Measurements from ENCODE around the gene SPPL3. TPM values are rescaled to one million over a fixed set of nuclear protein-coding genes. Genes with fewer than 3 reads are reported as not detected.

The SPPL3 gene
- total RNA-seq, 6 experiments from 2014 or later: 35.3 to 59.1 (median 47.1) TPM

GRCh38 chr12:120741476-120742421 lies 162.4 kb downstream of the SPPL3 start:
- TF ChIP-seq, protein P1, sequence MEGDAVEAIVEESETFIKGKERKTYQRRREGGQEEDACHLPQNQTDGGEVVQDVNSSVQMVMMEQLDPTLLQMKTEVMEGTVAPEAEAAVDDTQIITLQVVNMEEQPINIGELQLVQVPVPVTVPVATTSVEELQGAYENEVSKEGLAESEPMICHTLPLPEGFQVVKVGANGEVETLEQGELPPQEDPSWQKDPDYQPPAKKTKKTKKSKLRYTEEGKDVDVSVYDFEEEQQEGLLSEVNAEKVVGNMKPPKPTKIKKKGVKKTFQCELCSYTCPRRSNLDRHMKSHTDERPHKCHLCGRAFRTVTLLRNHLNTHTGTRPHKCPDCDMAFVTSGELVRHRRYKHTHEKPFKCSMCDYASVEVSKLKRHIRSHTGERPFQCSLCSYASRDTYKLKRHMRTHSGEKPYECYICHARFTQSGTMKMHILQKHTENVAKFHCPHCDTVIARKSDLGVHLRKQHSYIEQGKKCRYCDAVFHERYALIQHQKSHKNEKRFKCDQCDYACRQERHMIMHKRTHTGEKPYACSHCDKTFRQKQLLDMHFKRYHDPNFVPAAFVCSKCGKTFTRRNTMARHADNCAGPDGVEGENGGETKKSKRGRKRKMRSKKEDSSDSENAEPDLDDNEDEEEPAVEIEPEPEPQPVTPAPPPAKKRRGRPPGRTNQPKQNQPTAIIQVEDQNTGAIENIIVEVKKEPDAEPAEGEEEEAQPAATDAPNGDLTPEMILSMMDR (IDR thresholded peaks at IDR 0.05): no peak
- Mint-ChIP-seq H3K9me3 (no peaks in the 10 kb centered on the region), H3K27me3 (ENCODE audit: insufficient read depth) (no peaks in the 10 kb centered on the region), H3K4me1 (ENCODE audit: low read depth) (no peaks in the 10 kb centered on the region), H3K27ac (no peak overlapping the region), H3K4me3 (no peak overlapping the region), H3K36me3 (ENCODE audit: low read depth) (no peaks in the 10 kb centered on the region)
- DNase-seq: no peak

GRCh38 chr12:120740871-120741270 lies 163.3 kb downstream of the SPPL3 start:
- Mint-ChIP-seq H3K9me3 (no peaks in the 10 kb centered on the region), H3K4me3 (no peak overlapping the region), H3K4me1 (ENCODE audit: low read depth) (no peaks in the 10 kb centered on the region), H3K36me3 (ENCODE audit: low read depth) (no peaks in the 10 kb centered on the region), H3K27me3 (ENCODE audit: insufficient read depth) (peaks cover 1% of the 10 kb centered on the region; the same call in 1 of the 2 replicates), H3K27ac (no peak overlapping the region)
- TF ChIP-seq, protein P1 (IDR thresholded peaks at IDR 0.05): no peak
- no peak for DNase-seq

DNA sequence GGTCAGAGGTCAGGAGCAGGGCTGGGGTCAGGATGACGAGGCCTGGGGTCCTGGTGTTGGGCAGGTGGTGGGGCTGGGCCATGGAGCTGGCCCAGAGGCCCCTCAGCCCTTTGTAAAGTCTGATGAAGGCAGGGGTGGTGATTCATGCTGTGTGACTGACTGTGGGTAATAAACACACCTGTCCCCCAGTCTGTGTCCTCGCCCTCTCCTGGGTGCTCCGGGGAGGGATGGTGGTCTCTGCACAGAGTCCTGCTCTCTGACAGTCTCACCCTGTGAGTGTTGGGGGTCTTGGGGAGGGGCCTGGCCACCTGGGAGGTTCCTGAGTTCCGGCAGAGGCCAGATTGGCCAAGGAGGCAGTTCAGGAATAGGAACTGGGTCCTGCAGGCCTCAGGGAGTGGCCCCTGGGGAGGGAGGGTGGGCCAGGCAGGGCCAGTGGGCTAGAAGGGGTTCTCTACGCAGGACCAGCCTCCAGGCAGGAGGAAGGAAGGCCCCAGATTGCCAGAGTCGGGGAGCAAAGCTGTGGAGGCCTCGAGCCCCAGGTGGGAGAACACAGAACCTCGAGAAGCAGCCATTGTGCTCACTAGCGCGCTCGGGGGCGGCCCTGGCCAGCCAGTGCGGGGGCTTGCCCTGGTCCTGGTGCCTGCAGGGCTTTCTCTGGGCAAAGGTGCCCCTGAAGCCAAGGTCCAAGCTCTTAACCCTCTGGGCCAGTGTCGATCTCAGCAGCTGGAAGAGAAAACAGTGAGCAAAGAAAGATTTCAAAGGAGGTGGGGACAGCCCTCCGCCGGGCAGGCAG lies 164.1 kb downstream of the SPPL3 start:
- H3K27me3 Mint-ChIP-seq (ENCODE audit: insufficient read depth): peaks cover 1% of the 10 kb centered on the region; the same call in 1 of the 2 replicates
- TF ChIP-seq, protein P1 (IDR thresholded peaks at IDR 0.05): no peak
- no peaks in the 10 kb centered on the region for H3K4me1 Mint-ChIP-seq (ENCODE audit: low read depth)
- no peaks in the 10 kb centered on the region for H3K9me3 Mint-ChIP-seq
- H3K4me3 Mint-ChIP-seq: no peak overlapping the region
- no peak for DNase-seq
- no peak overlapping the region for H3K27ac Mint-ChIP-seq
- H3K36me3 Mint-ChIP-seq (ENCODE audit: low read depth): no peaks in the 10 kb centered on the region

- Mint-ChIP-seq H3K27ac (no peak overlapping the region), H3K27me3 (ENCODE audit: insufficient read depth) (peaks cover 1% of the 10 kb centered on the region; the same call in 1 of the 2 replicates), H3K36me3 (ENCODE audit: low read depth) (no peaks in the 10 kb centered on the region), H3K4me1 (ENCODE audit: low read depth) (no peaks in the 10 kb centered on the region), H3K4me3 (no peak overlapping the region), H3K9me3 (no peaks in the 10 kb centered on the region)
- DNase-seq: no peak
- TF ChIP-seq, protein P1 (IDR thresholded peaks at IDR 0.05): no peak
These were observed 165.0 kb downstream of the SPPL3 start for GRCh38 chr12:120739031-120739762.
